ENCODE data around the gene ITGA11. TPM values are rescaled to one million over a fixed set of nuclear protein-coding genes. Genes with fewer than 3 reads are reported as not detected.

ITGA11 gene
- total RNA-seq, 4 donors from 2014 or later = 3.3 to 15.8 (median 8.6) TPM

DNA sequence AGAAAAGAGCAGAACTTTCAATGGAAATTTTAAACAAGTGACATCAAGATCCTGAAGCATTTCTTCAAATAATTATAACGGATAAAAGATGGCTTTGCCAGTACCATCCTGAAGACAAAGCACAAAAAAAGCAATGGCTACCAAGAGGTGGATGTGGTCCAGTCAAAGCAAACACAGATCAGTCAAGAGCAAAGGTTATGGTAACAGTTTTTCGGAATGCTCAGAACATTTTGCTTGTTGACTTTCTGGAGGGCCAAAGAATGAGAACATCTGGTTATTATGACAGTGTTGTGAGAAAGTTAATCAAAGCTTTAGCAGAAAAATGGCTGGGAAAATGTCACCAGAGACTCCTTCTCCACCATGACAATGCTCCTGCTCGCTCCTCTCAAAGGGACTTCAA is 122.9 kb downstream of the ITGA11 start:
- DNase-seq (ENCODE audit: extremely low spot score) = peak; percentile 39
- WGBS = 52% methylated on average over 3 of the region's 3 CpGs
- Histone ChIP-seq H3K4me1 (peaks cover 0 to 18% (median 14%) of the 10 kb centered on the region in 4 donors), H3K9me3 (no peaks in the 10 kb centered on the region), H3K27ac (replicated peaks in 1 of 4) (no peak overlapping the region), H3K36me3 (peaks cover 0 to 4% (median 0%) of the 10 kb centered on the region in 4 donors), H3K4me3 (no peak overlapping the region), H3K27me3 (peaks cover 0 to 10% (median 0%) of the 10 kb centered on the region in 4 donors)
- intact Hi-C loops (cut with DNase I) = loop anchor here (10.0 kb wide), 1 partner anchor 246 kb away; no protein-coding TSS in a partner anchor
- TF ChIP-seq POLR2AphosphoS5 (IDR thresholded peaks at IDR 0.05) = no peak
- no peak for TF ChIP-seq EP300 (IDR thresholded peaks at IDR 0.05)
- no peak for TF ChIP-seq CTCF (IDR thresholded peaks at IDR 0.05)
- TF ChIP-seq POLR2A (IDR thresholded peaks at IDR 0.05; ENCODE audit: low read depth) = no peak

- H3K4me1 ChIP-seq = peaks cover 0 to 18% (median 14%) of the 10 kb centered on the region in 4 donors
- intact Hi-C loops (cut with DNase I) = loop anchor here (2.0 to 10.0 kb wide), 3 partner anchors 51 to 247 kb away; no protein-coding TSS in a partner anchor
- DNase-seq (ENCODE audit: extremely low spot score) = peak; percentile 68
- 80% methylated on average over 14 of the region's 14 CpGs for WGBS
- H3K27ac ChIP-seq (replicated peaks in 1 of 4) = no peak overlapping the region
- TF ChIP-seq POLR2AphosphoS5 (IDR thresholded peaks at IDR 0.05) (no peak), EP300 (IDR thresholded peaks at IDR 0.05) (no peak), POLR2A (IDR thresholded peaks at IDR 0.05; ENCODE audit: low read depth) (no peak), CTCF (IDR thresholded peaks at IDR 0.05) (no peak)
- H3K36me3 ChIP-seq = peaks cover 0 to 4% (median 0%) of the 10 kb centered on the region in 4 donors
- H3K9me3 ChIP-seq = no peaks in the 10 kb centered on the region
- no peak overlapping the region for H3K4me3 ChIP-seq
- no peaks in the 10 kb centered on the region for H3K27me3 ChIP-seq
Measured at GRCh38 chr15:68307131-68307928, 124.6 kb downstream of the ITGA11 start.

DNA sequence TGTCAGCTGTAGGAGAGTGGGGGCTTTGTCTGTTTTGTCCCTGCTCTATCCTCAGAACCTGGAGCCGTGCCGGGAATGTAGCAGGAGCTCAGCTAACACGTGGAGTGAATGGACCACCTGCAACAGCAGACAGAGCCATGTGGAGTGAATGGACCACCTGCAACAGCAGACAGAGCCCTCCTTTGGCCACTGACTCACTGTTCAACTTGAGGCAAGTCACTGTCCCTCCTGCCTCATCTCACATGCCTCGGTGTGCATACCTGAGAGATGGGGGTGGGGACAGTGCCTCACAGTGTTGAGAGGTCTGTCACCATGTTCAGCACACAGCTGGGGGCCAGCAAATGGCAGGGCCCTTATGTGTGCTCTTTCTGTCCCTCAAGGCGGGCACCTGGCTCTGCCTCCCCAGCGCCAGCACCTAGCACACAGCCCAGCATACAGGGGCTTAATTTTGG is 126.5 kb downstream of the ITGA11 start:
- Histone ChIP-seq H3K9me3 (no peaks in the 10 kb centered on the region), H3K36me3 (peaks cover 0 to 4% (median 0%) of the 10 kb centered on the region in 4 donors), H3K4me3 (no peak overlapping the region), H3K27ac (replicated peaks in 1 of 4) (no peak overlapping the region), H3K27me3 (no peaks in the 10 kb centered on the region), H3K4me1 (peaks cover 1 to 18% (median 13%) of the 10 kb centered on the region in 4 donors)
- peak; percentile 78 for DNase-seq (ENCODE audit: extremely low spot score)
- intact Hi-C loops (cut with DNase I) = loop anchor here (10.0 kb wide), 1 partner anchor 249 kb away; no protein-coding TSS in a partner anchor
- TF ChIP-seq EP300 (IDR thresholded peaks at IDR 0.05) (no peak), CTCF (IDR thresholded peaks at IDR 0.05) (no peak), POLR2A (IDR thresholded peaks at IDR 0.05; ENCODE audit: low read depth) (no peak), POLR2AphosphoS5 (IDR thresholded peaks at IDR 0.05) (no peak)
- 76% methylated on average over 5 of the region's 6 CpGs for WGBS

DNA sequence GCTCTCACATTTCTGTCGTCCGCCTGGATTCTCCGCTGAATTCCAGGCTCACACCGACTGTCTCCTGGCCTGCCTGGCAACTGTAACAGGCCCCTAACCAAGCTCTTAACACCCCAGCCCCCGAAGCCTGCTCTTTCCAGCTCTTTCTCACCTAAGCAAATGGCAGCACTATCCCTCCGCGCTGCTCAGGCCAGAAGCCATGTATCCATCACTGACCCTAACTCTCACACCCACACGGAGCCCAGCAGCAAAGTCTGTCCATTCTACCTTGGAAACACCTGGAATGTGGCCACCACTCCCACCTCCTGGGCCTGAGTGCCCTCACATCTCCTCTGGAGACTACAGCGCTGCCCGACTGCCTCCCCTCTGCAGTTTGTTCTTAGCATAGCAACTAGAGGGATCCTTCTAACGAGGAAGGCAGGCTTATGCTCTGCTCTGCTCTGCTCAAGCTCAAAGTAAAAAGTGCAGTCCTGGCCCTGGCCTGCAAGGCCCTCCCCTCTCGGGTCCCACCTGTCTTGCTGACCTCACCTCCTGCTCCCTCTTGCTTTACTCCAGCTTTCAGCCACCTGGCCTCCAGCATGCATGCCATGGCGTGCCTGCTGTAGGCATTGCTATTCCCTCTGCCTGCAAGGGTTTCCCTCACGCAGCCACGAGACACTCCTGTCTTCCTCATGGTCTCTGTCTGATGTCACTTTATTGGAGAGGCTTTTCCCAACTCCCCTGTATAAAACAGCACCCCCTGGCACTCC is 127.2 kb downstream of the ITGA11 start:
- peaks cover 0 to 4% (median 0%) of the 10 kb centered on the region in 4 donors for H3K36me3 ChIP-seq
- intact Hi-C loops (cut with DNase I) = loop anchor here (10.0 kb wide), 1 partner anchor 250 kb away; no protein-coding TSS in a partner anchor
- no peaks in the 10 kb centered on the region for H3K27me3 ChIP-seq
- peak; percentile 80 for DNase-seq (ENCODE audit: extremely low spot score)
- H3K4me1 ChIP-seq = peaks cover 8 to 25% (median 17%) of the 10 kb centered on the region in 4 donors
- TF ChIP-seq POLR2AphosphoS5 (IDR thresholded peaks at IDR 0.05) = no peak
- no peak for TF ChIP-seq EP300 (IDR thresholded peaks at IDR 0.05)
- TF ChIP-seq CTCF (IDR thresholded peaks at IDR 0.05) = no peak
- no peak for TF ChIP-seq POLR2A (IDR thresholded peaks at IDR 0.05; ENCODE audit: low read depth)
- H3K27ac ChIP-seq (replicated peaks in 1 of 4) = no peak overlapping the region
- H3K4me3 ChIP-seq = no peak overlapping the region
- H3K9me3 ChIP-seq = no peaks in the 10 kb centered on the region
- WGBS = 84% methylated on average over 15 of the region's 15 CpGs
